Neural progenitor cell (in vitro differentiated cells): Measurements from ENCODE around the gene CD160. TPM values are rescaled to one million over a fixed set of nuclear protein-coding genes. Genes with fewer than 3 reads are reported as not detected.

ENCODE experiments used
- DNase-seq: peaks from one replicate; pipeline ENCODE4 v3.0.0-alpha.2; 2016; ENCODE audit warnings: low spot score
- H2AFZ ChIP-seq: fragments of 200-600 bp; sonication (generic); replicated peaks from 2 replicates; pipeline ENCODE4 v1.6.1; 2016; ENCODE audit warnings: antibody characterized with exemption
- H3F3A ChIP-seq: fragments of 200-600 bp; sonication (generic); 2 replicates; pipeline ENCODE4 v1.6.1; 2016; ENCODE audit warnings: antibody characterized with exemption, low read depth
- H3K27ac ChIP-seq: fragments of 200-600 bp; sonication (generic); 2 replicates; pipeline ENCODE4 v1.5.1; 2016; ENCODE audit warnings: mild to moderate bottlenecking
- H3K27me3 ChIP-seq: fragments of 200-600 bp; sonication (generic); 2 replicates; pipeline ENCODE4 v1.6.1; 2016; ENCODE audit warnings: mild to moderate bottlenecking, moderate library complexity
- H3K36me3 ChIP-seq: fragments of 200-600 bp; sonication (generic); 2 replicates; pipeline ENCODE4 v1.5.1; 2016
- H3K4me1 ChIP-seq: fragments of 200-600 bp; sonication (generic); 2 replicates; pipeline ENCODE4 v1.6.1; 2016; ENCODE audit warnings: mixed run types
- H3K4me2 ChIP-seq: fragments of 200-600 bp; sonication (generic); 2 replicates; pipeline ENCODE4 v1.6.1; 2016
- H3K4me3 ChIP-seq: fragments of 200-600 bp; sonication (generic); 2 replicates; pipeline ENCODE4 v1.5.1; 2016
- H3K79me2 ChIP-seq: fragments of 200-600 bp; sonication (generic); 2 replicates; pipeline ENCODE4 v1.6.1; 2016; ENCODE audit warnings: low read depth
- H3K9ac ChIP-seq: fragments of 200-600 bp; sonication (generic); 2 replicates; pipeline ENCODE4 v1.6.1; 2016
- H3K9me3 ChIP-seq: fragments of 200-600 bp; sonication (generic); 2 replicates; pipeline ENCODE4 v1.5.1; 2016; ENCODE audit warnings: low read depth
- H4K20me1 ChIP-seq: fragments of 200-600 bp; sonication (generic); 2 replicates; pipeline ENCODE4 v1.6.1; 2016; ENCODE audit warnings: low read depth
- H3K27ac Mint-ChIP-seq: 3 replicates; pipeline ENCODE4 v1.8.0; 2021; ENCODE audit warnings: mixed read lengths
- H3K27me3 Mint-ChIP-seq: 2 replicates; pipeline ENCODE4 v1.8.0; 2022; ENCODE audit warnings: low read depth, mild to moderate bottlenecking, inconsistent platforms, moderate library complexity, mixed read lengths; ENCODE audit not compliant: insufficient read depth
- H3K36me3 Mint-ChIP-seq: 3 replicates; pipeline ENCODE4 v1.8.0; 2021; ENCODE audit warnings: mixed read lengths
- H3K4me1 Mint-ChIP-seq: 3 replicates; pipeline ENCODE4 v1.8.0; 2021; ENCODE audit warnings: mixed read lengths
- H3K4me3 Mint-ChIP-seq: 3 replicates; pipeline ENCODE4 v1.8.0; 2021; ENCODE audit warnings: mild to moderate bottlenecking, moderate library complexity, mixed read lengths
- H3K9me3 Mint-ChIP-seq: 3 replicates; pipeline ENCODE4 v1.8.0; 2020; ENCODE audit warnings: mixed read lengths
- EZH2 ChIP-seq: fragments of 200-600 bp; sonication (generic); IDR thresholded peaks from 2 replicates; pipeline ENCODE4 v1.6.1; 2017; ENCODE audit warnings: antibody characterized with exemption, mild to moderate bottlenecking, moderate library complexity
- EZH2phosphoT487 ChIP-seq: fragments of 200-600 bp; sonication (generic); IDR thresholded peaks from 2 replicates; pipeline ENCODE4 v1.6.1; 2017; ENCODE audit warnings: antibody characterized with exemption
- total RNA-seq: library from RNA; depleted of rRNA; stranded (reverse); fragments of >200 nt; gene quantifications from 2 replicates; pipeline ENCODE4 v1.2.3, GENCODE V29; 2015; ENCODE audit warnings: low replicate concordance
- TF ChIP-seq, protein P1 (sequence below): fragments of 200-600 bp; sonication (generic); IDR thresholded peaks from 2 replicates; pipeline ENCODE4 v1.5.1; 2017; ENCODE audit warnings: antibody characterized with exemption, mild to moderate bottlenecking

CD160 gene
- total RNA-seq, 1 donor from 2014 or later, result not detected

DNA sequence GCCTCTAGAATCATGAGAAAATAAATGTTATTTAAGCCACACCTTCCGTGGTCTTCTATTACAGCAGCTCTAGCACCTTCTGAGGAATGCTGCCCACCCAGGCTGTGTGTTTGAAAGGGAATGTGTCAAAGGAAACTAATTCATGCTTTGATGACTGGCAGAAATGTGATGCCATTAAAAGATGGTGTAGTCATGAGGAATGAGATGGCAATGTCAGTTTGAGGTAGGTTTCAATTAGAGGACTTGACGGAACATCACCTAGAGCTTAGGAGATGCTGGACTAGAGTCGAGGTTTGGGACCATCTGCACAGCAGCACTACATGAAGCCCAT, 22.7 kb upstream of the CD160 start:
- Histone ChIP-seq H3F3A (no peaks in the 10 kb centered on the region), H3K36me3 (no peaks in the 10 kb centered on the region), H3K27ac (no peak overlapping the region), H4K20me1 (no peaks in the 10 kb centered on the region), H3K79me2 (no peaks in the 10 kb centered on the region), H3K27me3 (no peaks in the 10 kb centered on the region), H3K9me3 (no peaks in the 10 kb centered on the region), H3K4me3 (no peak overlapping the region), H3K4me1 (no peaks in the 10 kb centered on the region), H3K4me2 (no peak overlapping the region), H2AFZ (no peak overlapping the region), H3K9ac (no peak overlapping the region)
- no peak for DNase-seq
- Mint-ChIP-seq H3K27ac (no peak overlapping the region), H3K27me3 (peaks cover 17% of the 10 kb centered on the region), H3K9me3 (peaks cover 2% of the 10 kb centered on the region), H3K4me3 (no peak overlapping the region), H3K4me1 (no peaks in the 10 kb centered on the region), H3K36me3 (no peaks in the 10 kb centered on the region)
- TF ChIP-seq, protein P1, sequence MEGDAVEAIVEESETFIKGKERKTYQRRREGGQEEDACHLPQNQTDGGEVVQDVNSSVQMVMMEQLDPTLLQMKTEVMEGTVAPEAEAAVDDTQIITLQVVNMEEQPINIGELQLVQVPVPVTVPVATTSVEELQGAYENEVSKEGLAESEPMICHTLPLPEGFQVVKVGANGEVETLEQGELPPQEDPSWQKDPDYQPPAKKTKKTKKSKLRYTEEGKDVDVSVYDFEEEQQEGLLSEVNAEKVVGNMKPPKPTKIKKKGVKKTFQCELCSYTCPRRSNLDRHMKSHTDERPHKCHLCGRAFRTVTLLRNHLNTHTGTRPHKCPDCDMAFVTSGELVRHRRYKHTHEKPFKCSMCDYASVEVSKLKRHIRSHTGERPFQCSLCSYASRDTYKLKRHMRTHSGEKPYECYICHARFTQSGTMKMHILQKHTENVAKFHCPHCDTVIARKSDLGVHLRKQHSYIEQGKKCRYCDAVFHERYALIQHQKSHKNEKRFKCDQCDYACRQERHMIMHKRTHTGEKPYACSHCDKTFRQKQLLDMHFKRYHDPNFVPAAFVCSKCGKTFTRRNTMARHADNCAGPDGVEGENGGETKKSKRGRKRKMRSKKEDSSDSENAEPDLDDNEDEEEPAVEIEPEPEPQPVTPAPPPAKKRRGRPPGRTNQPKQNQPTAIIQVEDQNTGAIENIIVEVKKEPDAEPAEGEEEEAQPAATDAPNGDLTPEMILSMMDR, result no peak
- no peak for TF ChIP-seq EZH2phosphoT487
- TF ChIP-seq EZH2, result no peak

DNA sequence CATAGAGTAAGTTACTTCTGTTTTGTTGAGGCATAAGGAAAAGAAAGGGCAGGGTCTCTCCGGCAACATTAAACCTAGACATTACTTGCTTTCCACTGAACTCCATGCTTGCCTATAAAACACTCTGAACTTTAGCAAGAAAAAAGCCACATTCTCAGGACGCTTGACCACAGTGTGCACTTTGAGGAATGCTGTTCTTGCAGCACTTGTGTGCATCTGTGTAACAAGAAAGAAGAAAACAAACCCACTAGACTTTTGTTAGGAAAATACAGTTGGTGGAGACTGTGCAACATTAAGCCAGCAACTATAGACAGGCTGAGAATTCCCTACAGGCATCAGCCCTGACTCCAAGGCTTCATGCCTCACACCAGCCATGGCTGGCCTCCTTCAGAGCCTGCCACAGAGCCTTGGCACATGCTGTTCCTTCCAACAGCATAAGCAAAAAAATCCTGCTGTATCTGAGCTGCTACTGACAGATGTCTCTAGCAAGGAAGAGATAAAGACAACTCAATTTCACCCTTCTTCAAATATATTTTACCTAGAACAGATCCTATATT, 17.9 kb upstream of the CD160 start:
- DNase-seq, result no peak
- H3K36me3 Mint-ChIP-seq, result no peaks in the 10 kb centered on the region
- no peak overlapping the region for H3K4me3 Mint-ChIP-seq
- H3K4me1 Mint-ChIP-seq, result no peaks in the 10 kb centered on the region
- Histone ChIP-seq H3K9ac (no peak overlapping the region), H3K36me3 (no peaks in the 10 kb centered on the region), H3K27ac (no peak overlapping the region), H3F3A (no peaks in the 10 kb centered on the region), H3K9me3 (no peaks in the 10 kb centered on the region), H3K79me2 (no peaks in the 10 kb centered on the region), H3K4me3 (no peak overlapping the region), H3K27me3 (no peaks in the 10 kb centered on the region), H4K20me1 (no peaks in the 10 kb centered on the region), H2AFZ (no peak overlapping the region), H3K4me2 (no peak overlapping the region), H3K4me1 (no peaks in the 10 kb centered on the region)
- H3K9me3 Mint-ChIP-seq, result no peaks in the 10 kb centered on the region
- no peak overlapping the region for H3K27ac Mint-ChIP-seq
- no peak for TF ChIP-seq EZH2phosphoT487
- TF ChIP-seq EZH2, result no peak
- TF ChIP-seq, protein P1, result no peak
- H3K27me3 Mint-ChIP-seq, result peaks cover 9% of the 10 kb centered on the region

DNA sequence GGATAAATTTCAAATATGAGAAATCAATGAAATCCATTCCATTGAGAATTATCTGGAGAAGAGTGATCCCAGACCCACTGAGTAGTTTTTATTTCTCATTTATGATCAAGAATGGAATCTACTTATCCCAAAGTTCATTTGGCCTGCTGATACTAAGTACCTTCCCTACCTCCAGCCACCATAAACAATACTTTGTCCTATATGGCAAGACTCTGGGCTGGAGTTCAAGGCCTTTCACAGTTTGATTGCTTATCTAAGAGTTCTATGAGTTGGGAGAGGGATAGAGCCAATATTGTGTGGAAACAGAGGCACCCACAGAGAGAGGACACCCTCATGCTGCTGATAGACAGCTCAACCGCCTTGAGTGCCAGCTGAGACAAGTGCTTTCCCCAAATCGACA, 17.2 kb upstream of the CD160 start:
- no peaks in the 10 kb centered on the region for H4K20me1 ChIP-seq
- no peak overlapping the region for H3K4me3 Mint-ChIP-seq
- no peaks in the 10 kb centered on the region for H3K36me3 Mint-ChIP-seq
- H3K4me3 ChIP-seq, result no peak overlapping the region
- H2AFZ ChIP-seq, result no peak overlapping the region
- peaks cover 5% of the 10 kb centered on the region for H3K4me1 ChIP-seq
- H3K36me3 ChIP-seq, result no peaks in the 10 kb centered on the region
- no peaks in the 10 kb centered on the region for H3K27me3 ChIP-seq
- no peak overlapping the region for H3K9ac ChIP-seq
- H3K9me3 ChIP-seq, result no peaks in the 10 kb centered on the region
- TF ChIP-seq EZH2, result no peak
- TF ChIP-seq EZH2phosphoT487, result no peak
- H3K4me1 Mint-ChIP-seq, result peaks cover 4% of the 10 kb centered on the region
- no peak for DNase-seq
- peaks cover 9% of the 10 kb centered on the region for H3K27me3 Mint-ChIP-seq
- no peak overlapping the region for H3K27ac ChIP-seq
- no peaks in the 10 kb centered on the region for H3F3A ChIP-seq
- H3K27ac Mint-ChIP-seq, result no peak overlapping the region
- no peak overlapping the region for H3K4me2 ChIP-seq
- H3K79me2 ChIP-seq, result no peaks in the 10 kb centered on the region
- H3K9me3 Mint-ChIP-seq, result no peaks in the 10 kb centered on the region

DNA sequence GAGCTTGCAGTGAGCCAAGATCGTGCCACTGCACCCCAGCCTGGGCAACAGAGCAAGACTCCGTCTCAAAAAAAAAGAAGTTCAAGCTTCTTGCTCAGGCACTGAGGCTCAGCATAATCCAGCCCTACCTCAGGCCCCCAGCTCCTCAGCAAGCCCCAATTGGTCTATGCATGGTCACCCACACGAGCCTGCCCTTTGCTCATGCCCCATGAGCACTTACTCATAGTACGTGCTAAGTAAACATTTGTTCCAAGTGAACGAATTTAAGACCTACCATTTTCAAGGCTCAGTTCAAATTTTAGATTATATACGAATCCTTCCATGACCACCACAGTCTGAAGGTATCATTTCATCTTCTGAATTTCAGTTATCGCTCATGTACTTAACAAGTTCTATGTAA, 16.5 kb upstream of the CD160 start:
- Mint-ChIP-seq H3K4me1 (peaks cover 11% of the 10 kb centered on the region), H3K9me3 (no peaks in the 10 kb centered on the region), H3K36me3 (no peaks in the 10 kb centered on the region), H3K4me3 (no peak overlapping the region), H3K27me3 (peaks cover 7% of the 10 kb centered on the region), H3K27ac (no peak overlapping the region)
- Histone ChIP-seq H2AFZ (no peak overlapping the region), H4K20me1 (no peaks in the 10 kb centered on the region), H3K36me3 (no peaks in the 10 kb centered on the region), H3K9me3 (no peaks in the 10 kb centered on the region), H3K4me1 (peaks cover 12% of the 10 kb centered on the region), H3K27me3 (no peaks in the 10 kb centered on the region), H3K79me2 (no peaks in the 10 kb centered on the region), H3F3A (peaks cover 4% of the 10 kb centered on the region), H3K4me2 (no peak overlapping the region), H3K27ac (no peak overlapping the region), H3K9ac (no peak overlapping the region), H3K4me3 (no peak overlapping the region)
- DNase-seq, result no peak
- TF ChIP-seq, protein P1, result no peak
- no peak for TF ChIP-seq EZH2
- TF ChIP-seq EZH2phosphoT487, result no peak
